WERI-Rb-1 (cell line): ENCODE results near the gene SUN3.

Experiments
- DNase-seq: peaks from one replicate; pipeline ENCODE4 v3.0.0-alpha.2; 2020
- H3K27ac ChIP-seq: fragments of 250-450 bp; sonication (Bioruptor Pico); 2 replicates; pipeline ENCODE4 v1.5.1; 2020; ENCODE audit warnings: mild to moderate bottlenecking, moderate library complexity
- H3K27me3 ChIP-seq: fragments of 250-450 bp; sonication (Bioruptor Pico); 2 replicates; pipeline ENCODE4 v1.5.1; 2021; ENCODE audit warnings: mild to moderate bottlenecking, low read depth, moderate library complexity; ENCODE audit not compliant: insufficient read depth, severe bottlenecking
- H3K36me3 ChIP-seq: fragments of 250-450 bp; sonication (Bioruptor Pico); 2 replicates; pipeline ENCODE4 v1.5.1; 2020; ENCODE audit warnings: mild to moderate bottlenecking, moderate library complexity
- H3K4me3 ChIP-seq: 2 replicates; pipeline ENCODE4 v1.5.1; 2011; ENCODE audit warnings: low read depth, mild to moderate bottlenecking, control low read depth, low read length
- H3K9me3 ChIP-seq: fragments of 250-450 bp; sonication (Bioruptor Pico); 2 replicates; pipeline ENCODE4 v1.5.1; 2021; ENCODE audit warnings: mild to moderate bottlenecking, moderate library complexity; ENCODE audit not compliant: severe bottlenecking
- CTCF ChIP-seq: IDR thresholded peaks from 2 replicates; pipeline ENCODE4 v1.5.1; 2011; ENCODE audit warnings: low read depth, mild to moderate bottlenecking, control low read depth, inconsistent platforms, low read length

Gene SUN3

DNA sequence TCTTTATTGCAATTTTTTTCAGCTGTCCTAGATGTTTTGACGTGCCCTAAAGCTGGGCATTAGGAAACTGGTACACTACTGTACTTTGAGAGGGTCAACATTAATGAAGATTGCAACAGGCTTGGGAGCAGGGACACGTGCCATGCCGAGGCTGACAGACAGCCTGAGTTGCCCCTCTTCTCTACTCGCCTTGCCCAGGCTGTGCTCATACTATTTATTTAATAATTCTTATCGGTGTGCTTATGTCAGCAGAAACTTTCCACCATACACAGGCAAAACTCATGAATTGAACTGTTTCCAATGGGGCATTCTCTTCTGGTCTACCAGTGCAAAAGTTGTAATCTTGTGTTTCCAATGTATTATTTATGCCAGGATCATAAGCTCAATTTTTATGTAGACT, 30.8 kb upstream of the SUN3 start:
- Histone ChIP-seq H3K27ac (no peak overlapping the region), H3K4me3 (no peak overlapping the region), H3K36me3 (no peaks in the 10 kb centered on the region), H3K9me3 (no peaks in the 10 kb centered on the region), H3K27me3 (no peaks in the 10 kb centered on the region)
- no peak for DNase-seq
- no peak for TF ChIP-seq CTCF

GRCh38 chr7:48058990-48059389, 30.1 kb upstream of the SUN3 start:
- Histone ChIP-seq H3K27ac (no peak overlapping the region), H3K4me3 (no peak overlapping the region), H3K27me3 (no peaks in the 10 kb centered on the region), H3K9me3 (no peaks in the 10 kb centered on the region), H3K36me3 (no peaks in the 10 kb centered on the region)
- no peak for DNase-seq
- no peak for TF ChIP-seq CTCF

DNA sequence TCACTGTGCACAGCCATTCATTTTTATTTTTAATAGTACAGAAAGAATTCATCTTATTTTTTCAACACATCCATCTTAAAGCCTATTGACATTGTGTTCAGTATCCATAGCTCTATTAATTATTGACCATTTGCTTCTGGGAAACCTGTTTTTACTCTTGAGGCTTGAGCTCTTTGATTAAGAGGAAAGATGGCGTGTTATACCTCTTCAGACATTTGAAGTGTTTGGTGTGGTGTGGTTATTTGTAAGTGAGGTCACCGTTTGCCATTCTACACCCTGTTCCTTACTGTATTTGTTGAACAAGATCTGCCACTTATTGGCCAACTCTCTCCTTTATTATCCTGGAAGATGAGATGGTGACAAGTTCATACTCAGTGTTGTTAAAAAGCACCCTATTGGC, 24.8 kb upstream of the SUN3 start:
- TF ChIP-seq CTCF: no peak
- no peak for DNase-seq
- Histone ChIP-seq H3K9me3 (no peaks in the 10 kb centered on the region), H3K27ac (no peak overlapping the region), H3K36me3 (no peaks in the 10 kb centered on the region), H3K4me3 (no peak overlapping the region), H3K27me3 (no peaks in the 10 kb centered on the region)

DNA sequence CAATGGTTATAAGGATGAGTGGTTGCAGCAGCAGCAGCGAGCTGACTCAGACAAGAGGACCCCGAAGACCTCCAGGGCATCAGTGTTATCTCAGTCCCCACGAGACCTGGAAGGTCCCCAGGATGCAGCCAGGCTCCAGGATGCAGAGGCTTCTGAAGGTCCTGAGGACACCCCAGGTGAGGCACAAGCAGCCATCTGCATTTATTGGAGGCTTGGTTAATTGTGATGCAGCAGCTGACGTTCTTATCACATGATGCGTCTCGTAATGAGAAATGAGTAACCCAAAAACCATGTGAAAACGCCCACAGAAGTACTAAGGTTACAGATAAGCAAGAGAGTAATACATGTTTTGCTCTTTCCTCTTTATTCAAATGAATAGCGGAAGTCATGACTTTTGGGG, 23.8 kb upstream of the SUN3 start:
- no peak for TF ChIP-seq CTCF
- DNase-seq: no peak
- Histone ChIP-seq H3K27ac (no peak overlapping the region), H3K4me3 (no peak overlapping the region), H3K36me3 (no peaks in the 10 kb centered on the region), H3K27me3 (no peaks in the 10 kb centered on the region), H3K9me3 (no peaks in the 10 kb centered on the region)

DNA sequence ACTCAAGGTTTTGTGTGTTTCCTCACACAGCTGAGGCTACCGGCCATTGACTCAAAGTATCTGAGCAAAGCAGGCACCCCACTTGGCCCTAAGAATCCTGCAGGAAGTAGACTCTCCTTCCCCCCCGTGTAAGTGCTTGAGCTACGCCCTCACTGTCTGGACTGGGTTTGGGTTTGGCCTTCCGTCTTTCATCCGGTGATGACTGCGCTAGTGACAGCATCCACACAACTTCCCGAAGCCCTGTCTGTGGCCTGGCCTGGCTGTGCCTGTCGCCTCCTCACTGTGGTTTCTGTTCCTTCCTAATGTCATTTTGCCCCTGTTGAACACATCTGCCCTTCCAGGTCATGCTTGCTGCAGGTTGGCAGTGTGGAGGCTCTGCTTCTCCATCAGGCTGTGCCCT, 20.9 kb upstream of the SUN3 start:
- no peak for TF ChIP-seq CTCF
- Histone ChIP-seq H3K27me3 (no peaks in the 10 kb centered on the region), H3K27ac (no peak overlapping the region), H3K9me3 (no peaks in the 10 kb centered on the region), H3K4me3 (no peak overlapping the region), H3K36me3 (no peaks in the 10 kb centered on the region)
- DNase-seq: no peak

- no peak overlapping the region for H3K4me3 ChIP-seq
- no peak for DNase-seq
- no peaks in the 10 kb centered on the region for H3K9me3 ChIP-seq
- H3K27ac ChIP-seq: no peak overlapping the region
- no peaks in the 10 kb centered on the region for H3K36me3 ChIP-seq
- TF ChIP-seq CTCF: no peak
- no peaks in the 10 kb centered on the region for H3K27me3 ChIP-seq
These were observed 19.2 kb upstream of the SUN3 start for GRCh38 chr7:48048113-48048512.
